Endothelial cell of umbilical vein (primary cell): ENCODE measurements around the gene RNF113B. TPM values are rescaled to one million over a fixed set of nuclear protein-coding genes. Genes with fewer than 3 reads are reported as not detected.

Source experiments
- BruUV-seq: library from RNA; stranded (reverse); fragments of 400-500 nt; replicated peaks from 2 replicates; lab custom pipeline; 2021; lab: Mats Ljungman, UMichigan
- CTCF ChIA-PET: fragments of 300-600, 350-600 bp; sonication (Branson Sonifier 250); formaldehyde crosslinking; loops from one replicate; lab custom pipeline; 2021; ENCODE audit warnings: antibody characterized with exemption, inconsistent platforms; lab: Charles Lee
- POLR2A ChIA-PET: fragments of 300-600, 350-600 bp; sonication (Branson Sonifier 250); formaldehyde crosslinking; loops from one replicate; lab custom pipeline; 2021; ENCODE audit warnings: antibody characterized with exemption, inconsistent platforms; lab: Charles Lee
- DNase-seq: peaks from one replicate; pipeline ENCODE4 v3.0.0-alpha.2; 2011; ENCODE audit warnings: low read depth, low spot score
- FAIRE-seq: peaks from 2 replicates; lab custom pipeline; 2011; peaks lifted over from hg19 to GRCh38; lab: Jason Lieb, UNC
- H2AFZ ChIP-seq: 2 replicates; pipeline ENCODE4 v1.6.0; 2012; ENCODE audit warnings: low read depth, low read length, control low read depth, inconsistent platforms
- H3K27ac ChIP-seq: 2 replicates; pipeline ENCODE4 v1.5.1; 2011; ENCODE audit warnings: low read depth, mild to moderate bottlenecking, control low read depth, low read length, moderate library complexity; ENCODE audit not compliant: insufficient read depth
- H3K27me3 ChIP-seq, 2 experiments: 2 replicates each; pipeline versions ENCODE4 v1.6.0 to v1.6.1; 2011; ENCODE audit warnings: low read length in 2 of 2, mixed read lengths in 1 of 2; ENCODE audit not compliant: control insufficient read depth in 2 of 2, insufficient read depth in 2 of 2
- H3K36me3 ChIP-seq, 2 experiments: 2 replicates in 1 of 2; 3 replicates in 1 of 2; pipeline ENCODE4 v1.5.1; 2011; ENCODE audit warnings: low read length in 2 of 2, mild to moderate bottlenecking in 1 of 2, moderate library complexity in 1 of 2; ENCODE audit not compliant: control insufficient read depth in 2 of 2, insufficient read depth in 2 of 2; ENCODE audit errors: extremely low read depth in 1 of 2
- H3K4me1 ChIP-seq: 3 replicates; pipeline ENCODE4 v1.5.1; 2011; ENCODE audit warnings: mild to moderate bottlenecking, low read length; ENCODE audit not compliant: control insufficient read depth, insufficient read depth; ENCODE audit errors: extremely low read depth
- H3K4me2 ChIP-seq: 2 replicates; pipeline ENCODE4 v1.6.1; 2011; ENCODE audit warnings: low read length, control low read depth, mixed read lengths; ENCODE audit not compliant: insufficient read depth
- H3K4me3 ChIP-seq, 3 experiments: fragments of 200-600 bp in 1 of 3; sonication (generic), shearing (Covaris generic) in 1 of 3; replicated peaks in 1 of 3; 2 replicates each; pipeline ENCODE4 v1.5.1; 2011 to 2016; ENCODE audit warnings: control low read depth in 3 of 3, low read length in 3 of 3, mild to moderate bottlenecking in 2 of 3, inconsistent platforms in 1 of 3, low read depth in 1 of 3, moderate library complexity in 1 of 3; ENCODE audit not compliant: insufficient read depth in 1 of 3
- H3K79me2 ChIP-seq: 2 replicates; pipeline ENCODE4 v1.6.0; 2012; ENCODE audit warnings: low read length, inconsistent platforms; ENCODE audit not compliant: control insufficient read depth, insufficient read depth
- H3K9ac ChIP-seq: replicated peaks from 2 replicates; pipeline ENCODE3; 2011; ENCODE audit warnings: low read length, control low read depth; ENCODE audit not compliant: insufficient read depth; ENCODE audit errors: extremely low read depth
- H3K9me1 ChIP-seq: replicated peaks from 3 replicates; pipeline ENCODE4 v1.6.0; 2011; ENCODE audit warnings: mild to moderate bottlenecking, low read length; ENCODE audit not compliant: control insufficient read depth, insufficient read depth; ENCODE audit errors: extremely low read depth
- H3K9me3 ChIP-seq: replicated peaks from 2 replicates; pipeline ENCODE4 v1.5.1; 2012; ENCODE audit warnings: low read length, inconsistent platforms; ENCODE audit not compliant: control insufficient read depth, insufficient read depth
- H4K20me1 ChIP-seq: replicated peaks from 2 replicates; pipeline ENCODE3; 2011; ENCODE audit warnings: mild to moderate bottlenecking, low read length; ENCODE audit not compliant: control insufficient read depth, insufficient read depth; ENCODE audit errors: extremely low read depth
- EZH2 ChIP-seq: IDR thresholded peaks from 2 replicates; pipeline ENCODE4 v1.6.1; 2012; ENCODE audit warnings: borderline replicate concordance, low read depth, mild to moderate bottlenecking, moderate library complexity, low read length, inconsistent platforms; ENCODE audit not compliant: severe bottlenecking
- FOS ChIP-seq: IDR thresholded peaks from 2 replicates; pipeline ENCODE4 v1.6.1; 2011; ENCODE audit warnings: mild to moderate bottlenecking, low read length, moderate library complexity, borderline replicate concordance; ENCODE audit not compliant: insufficient read depth
- GATA2 ChIP-seq: IDR thresholded peaks from 2 replicates; pipeline ENCODE4 v1.7.0; 2011; ENCODE audit warnings: low read depth, mild to moderate bottlenecking, moderate library complexity, mixed read lengths, low read length; ENCODE audit not compliant: insufficient read length, insufficient read depth
- JUN ChIP-seq: IDR thresholded peaks from 2 replicates; pipeline ENCODE4 v1.6.1; 2011; ENCODE audit warnings: borderline replicate concordance, low read depth; ENCODE audit not compliant: insufficient read length, insufficient read depth
- MYC ChIP-seq: IDR thresholded peaks from one replicate; pipeline ENCODE4 v1.6.1; 2011; ENCODE audit warnings: mild to moderate bottlenecking, low read depth, low read length
- POLR2A ChIP-seq: IDR thresholded peaks from 2 replicates; pipeline ENCODE4 v1.6.1; 2012; ENCODE audit warnings: low read depth, mild to moderate bottlenecking, control low read depth, low read length
- POLR2AphosphoS5 ChIP-seq: IDR thresholded peaks from 2 replicates; pipeline ENCODE4 v1.6.1; 2012; ENCODE audit warnings: low read depth, mild to moderate bottlenecking, control low read depth, low read length, moderate library complexity; ENCODE audit not compliant: insufficient read depth
- dilution Hi-C: fragments of 300-500 bp; cut with MboI; formaldehyde crosslinking; loops from one replicate; pipeline ENCODE4 v1.15.0; 2019; ENCODE audit warnings: low sequenced_read_pairs; ENCODE audit not compliant: extremely low pct_ligation_motif_present
- intact Hi-C: fragments of 100-400 bp; cut with micrococcal nuclease; formaldehyde crosslinking; loops from one replicate; pipeline ENCODE4 v1.10.0; 2022
- polyA plus RNA-seq, 4 experiments: library from polyadenylated mRNA; depleted of rRNA in 3 of 4; stranded (reverse) in 3 of 4; unstranded in 1 of 4; fragments of >200 nt; gene quantifications; 2 replicates each; pipeline versions ENCODE4 v1.2.1 to v1.2.3, GENCODE V29; 2011 to 2012; ENCODE audit warnings: missing spikeins in 1 of 4
- total RNA-seq: library from RNA; stranded (reverse); gene quantifications from 2 replicates; pipeline ENCODE4 v1.2.3, GENCODE V29; 2021
- TF ChIP-seq, protein P1 (sequence below): IDR thresholded peaks from 2 replicates; pipeline ENCODE4 v1.6.1; 2011; ENCODE audit not compliant: insufficient read depth, insufficient read length
- TF ChIP-seq, protein P2 (sequence below), 2 donors: IDR thresholded peaks; 1 replicate in 1 of 2; 2 replicates in 1 of 2; pipeline ENCODE4 v1.5.1; 2011; ENCODE audit warnings: low read length in 2 of 2, mild to moderate bottlenecking in 2 of 2, moderate library complexity in 2 of 2, control low read depth in 1 of 2, inconsistent platforms in 1 of 2, low read depth in 1 of 2; ENCODE audit not compliant: insufficient read depth in 1 of 2; ENCODE audit errors: extremely low read depth in 1 of 2

RNF113B gene
- total and polyA plus RNA-seq, 2 donors (not counting 3 experiments of a cell fraction or from before 2014, with no cell fraction given) = not detected

DNA sequence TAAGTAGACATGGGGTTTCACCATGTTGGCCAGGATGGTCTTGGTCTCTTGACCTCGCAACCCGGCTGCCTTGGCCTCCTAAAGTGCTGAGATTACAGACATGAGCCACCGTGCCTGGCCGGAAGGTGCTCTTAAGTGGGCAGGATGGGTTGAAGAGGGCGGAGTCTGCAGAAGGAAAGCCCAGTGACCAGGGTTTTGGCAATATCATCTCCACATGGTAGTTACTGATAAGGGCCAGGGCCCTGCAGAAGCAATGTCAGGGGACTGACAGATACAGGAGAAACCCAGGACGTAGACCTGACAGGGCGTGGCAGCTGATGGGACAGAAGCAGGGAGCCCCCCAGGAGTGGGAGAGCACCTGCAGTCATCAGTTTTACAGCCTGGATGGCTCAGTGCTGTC, 45.7 kb upstream of the RNF113B start:
- Histone ChIP-seq H2AFZ (no peak overlapping the region), H3K4me1 (peaks cover 8% of the 10 kb centered on the region), H3K79me2 (peaks cover 2% of the 10 kb centered on the region), H3K9ac (no peak overlapping the region), H3K4me3 (no peak overlapping the region), H4K20me1 (no peaks in the 10 kb centered on the region), H3K9me1 (no peaks in the 10 kb centered on the region), H3K27me3 (no peaks in the 10 kb centered on the region), H3K9me3 (no peaks in the 10 kb centered on the region), H3K36me3 (no peaks in the 10 kb centered on the region), H3K4me2 (no peak overlapping the region), H3K27ac (no peak overlapping the region)
- DNase-seq (no peak), FAIRE-seq (no peak)
- POLR2A ChIA-PET = no interaction called here
- CTCF ChIA-PET = interaction anchor here (1.3 kb wide), 1 partner anchor 23 kb away, joined by 3 read pairs; no protein-coding TSS in a partner anchor
- TF ChIP-seq, protein P1, sequence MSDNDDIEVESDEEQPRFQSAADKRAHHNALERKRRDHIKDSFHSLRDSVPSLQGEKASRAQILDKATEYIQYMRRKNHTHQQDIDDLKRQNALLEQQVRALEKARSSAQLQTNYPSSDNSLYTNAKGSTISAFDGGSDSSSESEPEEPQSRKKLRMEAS = no peak
- TF ChIP-seq FOS = no peak
- TF ChIP-seq EZH2 = no peak
- no peak for TF ChIP-seq GATA2
- TF ChIP-seq POLR2A = no peak
- TF ChIP-seq MYC = no peak
- TF ChIP-seq JUN = no peak
- no peak for TF ChIP-seq POLR2AphosphoS5
- TF ChIP-seq, protein P2, sequence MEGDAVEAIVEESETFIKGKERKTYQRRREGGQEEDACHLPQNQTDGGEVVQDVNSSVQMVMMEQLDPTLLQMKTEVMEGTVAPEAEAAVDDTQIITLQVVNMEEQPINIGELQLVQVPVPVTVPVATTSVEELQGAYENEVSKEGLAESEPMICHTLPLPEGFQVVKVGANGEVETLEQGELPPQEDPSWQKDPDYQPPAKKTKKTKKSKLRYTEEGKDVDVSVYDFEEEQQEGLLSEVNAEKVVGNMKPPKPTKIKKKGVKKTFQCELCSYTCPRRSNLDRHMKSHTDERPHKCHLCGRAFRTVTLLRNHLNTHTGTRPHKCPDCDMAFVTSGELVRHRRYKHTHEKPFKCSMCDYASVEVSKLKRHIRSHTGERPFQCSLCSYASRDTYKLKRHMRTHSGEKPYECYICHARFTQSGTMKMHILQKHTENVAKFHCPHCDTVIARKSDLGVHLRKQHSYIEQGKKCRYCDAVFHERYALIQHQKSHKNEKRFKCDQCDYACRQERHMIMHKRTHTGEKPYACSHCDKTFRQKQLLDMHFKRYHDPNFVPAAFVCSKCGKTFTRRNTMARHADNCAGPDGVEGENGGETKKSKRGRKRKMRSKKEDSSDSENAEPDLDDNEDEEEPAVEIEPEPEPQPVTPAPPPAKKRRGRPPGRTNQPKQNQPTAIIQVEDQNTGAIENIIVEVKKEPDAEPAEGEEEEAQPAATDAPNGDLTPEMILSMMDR (IDR thresholded peaks at IDR 0.05; ENCODE audit: extremely low read depth in 1 of 2, insufficient read depth in 1 of 2, low read depth in 1 of 2, low read length in 2 of 2) = no peak
- BruUV-seq = no TSS peak
- intact Hi-C loops (no loop called here), dilution Hi-C loops (no loop called here)
